Esophagus muscularis mucosa (tissue), 4 donors: Measurements from ENCODE around the gene MSI2.

ENCODE experiments used
- EP300 ChIP-seq: sonication (generic); formaldehyde crosslinking; IDR thresholded peaks from one replicate; pipeline ENCODE4 v1.6.1; 2017; ENCODE audit warnings: antibody characterized with exemption
- POLR2A ChIP-seq: fragments of 450-650 bp; IDR thresholded peaks from one replicate; pipeline ENCODE4 v1.6.1; 2017; ENCODE audit warnings: antibody characterized with exemption, moderate library complexity, mild to moderate bottlenecking, low read depth
- POLR2AphosphoS5 ChIP-seq, 2 donors: sonication (generic); formaldehyde crosslinking; IDR thresholded peaks; one replicate each; pipeline ENCODE4 v1.6.1; 2017; ENCODE audit warnings: antibody characterized with exemption in 2 of 2
- TF ChIP-seq, protein P1 (sequence below), 3 experiments: fragments of 200-600 bp in 2 of 3; fragments of 450-650 bp in 1 of 3; sonication (generic) in 2 of 3; IDR thresholded peaks; one replicate each; pipeline ENCODE4 v1.5.1; 2017 to 2019; ENCODE audit warnings: antibody characterized with exemption in 3 of 3, mild to moderate bottlenecking in 2 of 3, moderate library complexity in 1 of 3

DNA sequence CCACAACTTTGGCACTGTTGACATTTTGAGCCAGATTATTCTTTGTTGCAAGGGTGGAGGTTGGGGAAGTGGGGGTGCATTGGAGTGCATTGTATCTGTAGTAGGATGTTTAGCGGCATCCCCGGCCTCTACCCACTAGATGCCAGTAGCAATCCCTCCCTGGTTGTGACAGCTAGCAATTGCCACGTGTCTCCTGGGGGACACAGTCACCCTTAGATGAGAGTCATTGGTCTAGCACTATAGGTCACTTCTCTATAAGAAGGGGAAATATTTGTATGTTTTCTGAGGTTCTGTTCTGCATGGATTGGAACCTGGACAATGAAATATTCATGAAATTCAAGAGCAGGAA is 32.4 kb downstream of the MSI2 start:
- TF ChIP-seq POLR2A (no peak), EP300 (no peak), POLR2AphosphoS5 (IDR thresholded peaks at IDR 0.05) (no peak)
- TF ChIP-seq, protein P1, sequence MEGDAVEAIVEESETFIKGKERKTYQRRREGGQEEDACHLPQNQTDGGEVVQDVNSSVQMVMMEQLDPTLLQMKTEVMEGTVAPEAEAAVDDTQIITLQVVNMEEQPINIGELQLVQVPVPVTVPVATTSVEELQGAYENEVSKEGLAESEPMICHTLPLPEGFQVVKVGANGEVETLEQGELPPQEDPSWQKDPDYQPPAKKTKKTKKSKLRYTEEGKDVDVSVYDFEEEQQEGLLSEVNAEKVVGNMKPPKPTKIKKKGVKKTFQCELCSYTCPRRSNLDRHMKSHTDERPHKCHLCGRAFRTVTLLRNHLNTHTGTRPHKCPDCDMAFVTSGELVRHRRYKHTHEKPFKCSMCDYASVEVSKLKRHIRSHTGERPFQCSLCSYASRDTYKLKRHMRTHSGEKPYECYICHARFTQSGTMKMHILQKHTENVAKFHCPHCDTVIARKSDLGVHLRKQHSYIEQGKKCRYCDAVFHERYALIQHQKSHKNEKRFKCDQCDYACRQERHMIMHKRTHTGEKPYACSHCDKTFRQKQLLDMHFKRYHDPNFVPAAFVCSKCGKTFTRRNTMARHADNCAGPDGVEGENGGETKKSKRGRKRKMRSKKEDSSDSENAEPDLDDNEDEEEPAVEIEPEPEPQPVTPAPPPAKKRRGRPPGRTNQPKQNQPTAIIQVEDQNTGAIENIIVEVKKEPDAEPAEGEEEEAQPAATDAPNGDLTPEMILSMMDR (IDR thresholded peaks at IDR 0.05): no peak
